Measurements from ENCODE around the gene DDX4.

DDX4 gene

DNA sequence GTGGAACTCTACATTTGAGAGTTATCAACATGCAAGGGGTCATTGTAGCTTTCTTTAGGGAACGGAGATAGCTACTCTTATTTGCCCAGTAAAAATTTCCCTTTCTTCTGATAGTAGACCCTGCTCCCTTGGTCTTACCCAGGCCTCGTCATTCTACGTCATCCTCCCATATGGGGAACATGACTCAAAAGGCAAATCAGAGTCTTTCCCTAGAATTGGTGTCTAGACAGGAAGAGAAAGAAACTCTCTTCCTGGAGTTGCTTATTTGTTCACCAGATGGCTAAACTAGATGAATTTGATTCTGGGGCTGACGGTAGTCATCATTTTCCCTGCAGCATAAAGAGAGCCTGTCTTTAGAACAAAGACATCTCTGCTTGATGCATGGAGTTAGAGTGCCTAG is 13.6 kb upstream of the DDX4 start:
- Histone ChIP-seq H3K27me3 (ENCODE audit: insufficient read depth, insufficient read length) (no peaks in the 10 kb centered on the region), H3K4me1 (ENCODE audit: insufficient read depth, insufficient read length) (no peaks in the 10 kb centered on the region), H3K4me3 (ENCODE audit: insufficient read length, low read depth) (no peak overlapping the region), H3K9me3 (ENCODE audit: insufficient read depth, low read length) (no peaks in the 10 kb centered on the region), H3K9ac (ENCODE audit: insufficient read length, low read depth) (no peak overlapping the region), H3K36me3 (ENCODE audit: insufficient read depth, insufficient read length, low read length) (no peaks in the 10 kb centered on the region)
- DNase-seq (ENCODE audit: low read depth, low spot score), result no peak
- no peak for TF ChIP-seq SUZ12 (IDR thresholded peaks at IDR 0.05; ENCODE audit: extremely low read depth, insufficient read depth, insufficient read length)
- no peak for TF ChIP-seq YY1 (IDR thresholded peaks at IDR 0.05; ENCODE audit: insufficient read depth, insufficient read length)
- no peak for TF ChIP-seq ZNF274 (IDR thresholded peaks at IDR 0.05; ENCODE audit: low read depth, low read length)

DNA sequence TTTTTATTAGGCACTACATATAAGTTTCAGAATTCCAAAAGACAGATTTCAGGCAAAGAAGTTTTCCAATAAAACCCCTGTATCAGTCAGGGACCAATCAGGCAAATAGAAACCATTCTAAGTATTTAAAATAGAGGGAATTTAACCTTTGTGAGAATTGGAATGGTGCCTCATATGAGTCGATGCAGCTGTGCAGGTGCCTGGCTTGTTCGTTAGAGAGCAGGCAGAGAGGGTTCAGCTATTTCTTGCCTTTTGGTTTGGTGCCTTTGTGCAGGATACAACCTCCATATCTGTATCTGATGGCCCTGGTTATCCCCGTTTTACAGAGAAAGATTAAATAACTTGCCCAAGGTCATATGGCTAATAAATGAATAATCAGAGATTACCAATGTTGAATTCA is 6.0 kb upstream of the DDX4 start:
- TF ChIP-seq ZNF274 (IDR thresholded peaks at IDR 0.05; ENCODE audit: low read depth, low read length), result no peak
- TF ChIP-seq YY1 (IDR thresholded peaks at IDR 0.05; ENCODE audit: insufficient read depth, insufficient read length), result no peak
- TF ChIP-seq SUZ12 (IDR thresholded peaks at IDR 0.05; ENCODE audit: extremely low read depth, insufficient read depth, insufficient read length), result no peak
- Histone ChIP-seq H3K4me3 (ENCODE audit: insufficient read length, low read depth) (no peak overlapping the region), H3K27me3 (ENCODE audit: insufficient read depth, insufficient read length) (no peaks in the 10 kb centered on the region), H3K9me3 (ENCODE audit: insufficient read depth, low read length) (no peaks in the 10 kb centered on the region), H3K36me3 (ENCODE audit: insufficient read depth, insufficient read length, low read length) (no peaks in the 10 kb centered on the region), H3K9ac (ENCODE audit: insufficient read length, low read depth) (no peak overlapping the region), H3K4me1 (ENCODE audit: insufficient read depth, insufficient read length) (no peaks in the 10 kb centered on the region)
- DNase-seq (ENCODE audit: low read depth, low spot score), result no peak

DNA sequence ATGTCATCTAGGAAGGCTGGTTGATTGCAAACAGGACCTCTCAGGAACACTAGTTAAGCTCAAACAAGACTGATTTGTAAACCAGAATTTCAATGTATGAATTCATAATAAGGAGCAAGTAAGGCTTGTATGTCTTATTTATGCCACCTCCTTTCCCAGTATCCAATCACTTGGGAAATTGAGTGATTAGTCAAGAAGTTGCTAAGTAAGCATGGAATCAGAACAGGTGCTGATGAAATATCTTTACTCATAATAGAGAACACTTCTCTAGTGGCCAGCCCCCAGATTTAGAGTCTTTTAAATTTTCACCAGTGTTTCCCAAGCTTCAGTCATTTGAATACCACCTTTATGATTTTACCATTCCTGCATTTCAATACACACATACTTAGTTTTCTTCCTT is 5.3 kb upstream of the DDX4 start:
- no peaks in the 10 kb centered on the region for H3K36me3 ChIP-seq (ENCODE audit: insufficient read depth, insufficient read length, low read length)
- TF ChIP-seq SUZ12 (IDR thresholded peaks at IDR 0.05; ENCODE audit: extremely low read depth, insufficient read depth, insufficient read length) (no peak), YY1 (IDR thresholded peaks at IDR 0.05; ENCODE audit: insufficient read depth, insufficient read length) (no peak), ZNF274 (IDR thresholded peaks at IDR 0.05; ENCODE audit: low read depth, low read length) (no peak)
- H3K9me3 ChIP-seq (ENCODE audit: insufficient read depth, low read length), result no peaks in the 10 kb centered on the region
- no peak overlapping the region for H3K4me3 ChIP-seq (ENCODE audit: insufficient read length, low read depth)
- no peaks in the 10 kb centered on the region for H3K4me1 ChIP-seq (ENCODE audit: insufficient read depth, insufficient read length)
- DNase-seq (ENCODE audit: low read depth, low spot score), result no peak
- no peaks in the 10 kb centered on the region for H3K27me3 ChIP-seq (ENCODE audit: insufficient read depth, insufficient read length)
- no peak overlapping the region for H3K9ac ChIP-seq (ENCODE audit: insufficient read length, low read depth)

DNA sequence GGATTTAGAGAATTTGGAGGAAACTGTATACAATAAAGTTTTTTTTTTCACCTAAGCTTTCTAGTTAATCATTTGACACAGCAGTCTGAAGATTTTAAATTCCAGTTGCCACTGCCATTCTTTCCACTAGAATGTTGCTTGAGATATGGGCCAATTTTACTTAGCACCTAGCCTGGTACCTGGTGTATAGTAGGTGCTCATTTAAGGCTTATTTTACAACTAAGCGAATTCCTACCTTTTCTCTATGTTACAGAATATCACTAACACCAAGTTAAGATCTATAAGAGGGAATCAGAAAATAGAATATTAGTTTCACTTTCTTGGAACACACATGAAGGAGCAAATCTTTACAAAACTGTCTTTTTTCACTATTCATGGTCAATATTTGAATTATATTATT is 3.2 kb upstream of the DDX4 start:
- Histone ChIP-seq H3K4me3 (ENCODE audit: insufficient read length, low read depth) (no peak overlapping the region), H3K9me3 (ENCODE audit: insufficient read depth, low read length) (no peaks in the 10 kb centered on the region), H3K36me3 (ENCODE audit: insufficient read depth, insufficient read length, low read length) (no peaks in the 10 kb centered on the region), H3K4me1 (ENCODE audit: insufficient read depth, insufficient read length) (no peaks in the 10 kb centered on the region), H3K27me3 (ENCODE audit: insufficient read depth, insufficient read length) (no peaks in the 10 kb centered on the region), H3K9ac (ENCODE audit: insufficient read length, low read depth) (no peak overlapping the region)
- no peak for DNase-seq (ENCODE audit: low read depth, low spot score)
- TF ChIP-seq SUZ12 (IDR thresholded peaks at IDR 0.05; ENCODE audit: extremely low read depth, insufficient read depth, insufficient read length) (no peak), ZNF274 (IDR thresholded peaks at IDR 0.05; ENCODE audit: low read depth, low read length) (no peak), YY1 (IDR thresholded peaks at IDR 0.05; ENCODE audit: insufficient read depth, insufficient read length) (no peak)

DNA sequence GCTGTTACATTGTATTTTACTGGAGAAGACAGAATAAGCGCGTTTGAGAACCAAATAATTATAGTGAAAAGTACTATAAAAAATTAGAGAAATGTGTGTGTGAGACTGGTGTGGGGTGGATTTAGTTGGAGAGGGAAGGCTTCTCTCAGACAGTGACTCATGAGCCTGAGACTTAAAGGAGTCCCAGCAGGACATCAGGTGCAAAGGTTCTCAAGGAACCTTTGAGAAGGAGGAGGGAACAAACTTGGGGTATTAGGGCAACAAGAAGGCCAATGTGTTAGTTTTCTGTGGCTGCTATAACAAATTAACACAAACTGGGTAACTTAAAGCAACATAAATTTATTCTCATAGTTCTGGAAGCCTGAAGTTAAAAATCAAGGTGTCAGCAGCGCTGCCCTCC is 4.9 kb downstream of the DDX4 start:
- no peak for TF ChIP-seq YY1 (IDR thresholded peaks at IDR 0.05; ENCODE audit: insufficient read depth, insufficient read length)
- no peak for TF ChIP-seq SUZ12 (IDR thresholded peaks at IDR 0.05; ENCODE audit: extremely low read depth, insufficient read depth, insufficient read length)
- no peak for DNase-seq (ENCODE audit: low read depth, low spot score)
- Histone ChIP-seq H3K27me3 (ENCODE audit: insufficient read depth, insufficient read length) (no peaks in the 10 kb centered on the region), H3K4me3 (ENCODE audit: insufficient read length, low read depth) (no peak overlapping the region), H3K9me3 (ENCODE audit: insufficient read depth, low read length) (no peaks in the 10 kb centered on the region), H3K9ac (ENCODE audit: insufficient read length, low read depth) (no peak overlapping the region), H3K4me1 (ENCODE audit: insufficient read depth, insufficient read length) (no peaks in the 10 kb centered on the region), H3K36me3 (ENCODE audit: insufficient read depth, insufficient read length, low read length) (no peaks in the 10 kb centered on the region)

DNA sequence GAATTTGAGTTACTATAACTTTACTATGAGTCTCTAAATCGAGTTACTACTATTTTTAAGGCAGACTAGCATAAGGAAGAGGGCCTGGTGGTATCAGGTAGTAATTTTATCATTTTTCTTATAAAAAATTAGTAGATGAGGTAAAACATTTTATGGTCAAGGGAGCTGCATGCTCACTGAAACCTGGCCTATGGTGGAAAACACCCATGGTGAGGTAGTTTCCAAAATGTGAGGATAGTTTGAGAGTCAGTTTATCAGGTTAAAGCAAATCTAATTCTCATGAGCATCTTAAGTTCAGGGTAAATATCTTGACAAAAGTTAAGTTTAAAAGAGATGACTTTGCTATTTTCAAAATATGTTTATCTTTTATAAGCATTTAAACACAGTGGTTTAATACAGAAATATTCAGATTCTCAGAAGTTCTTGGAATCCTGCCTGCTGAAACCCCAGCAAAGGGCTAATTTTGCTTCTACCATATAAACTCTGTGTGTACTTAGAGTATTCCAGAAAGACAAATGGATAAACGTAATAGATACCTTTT is 10.0 kb downstream of the DDX4 start:
- H3K9me3 ChIP-seq (ENCODE audit: insufficient read depth, low read length), result no peaks in the 10 kb centered on the region
- H3K4me3 ChIP-seq (ENCODE audit: insufficient read length, low read depth), result no peak overlapping the region
- H3K36me3 ChIP-seq (ENCODE audit: insufficient read depth, insufficient read length, low read length), result no peaks in the 10 kb centered on the region
- no peak for DNase-seq (ENCODE audit: low read depth, low spot score)
- TF ChIP-seq ZNF274 (IDR thresholded peaks at IDR 0.05; ENCODE audit: low read depth, low read length), result no peak
- TF ChIP-seq YY1 (IDR thresholded peaks at IDR 0.05; ENCODE audit: insufficient read depth, insufficient read length), result no peak
- no peak for TF ChIP-seq SUZ12 (IDR thresholded peaks at IDR 0.05; ENCODE audit: extremely low read depth, insufficient read depth, insufficient read length)
- H3K27me3 ChIP-seq (ENCODE audit: insufficient read depth, insufficient read length), result no peaks in the 10 kb centered on the region
- H3K9ac ChIP-seq (ENCODE audit: insufficient read length, low read depth), result no peak overlapping the region
- H3K4me1 ChIP-seq (ENCODE audit: insufficient read depth, insufficient read length), result no peaks in the 10 kb centered on the region

DNA sequence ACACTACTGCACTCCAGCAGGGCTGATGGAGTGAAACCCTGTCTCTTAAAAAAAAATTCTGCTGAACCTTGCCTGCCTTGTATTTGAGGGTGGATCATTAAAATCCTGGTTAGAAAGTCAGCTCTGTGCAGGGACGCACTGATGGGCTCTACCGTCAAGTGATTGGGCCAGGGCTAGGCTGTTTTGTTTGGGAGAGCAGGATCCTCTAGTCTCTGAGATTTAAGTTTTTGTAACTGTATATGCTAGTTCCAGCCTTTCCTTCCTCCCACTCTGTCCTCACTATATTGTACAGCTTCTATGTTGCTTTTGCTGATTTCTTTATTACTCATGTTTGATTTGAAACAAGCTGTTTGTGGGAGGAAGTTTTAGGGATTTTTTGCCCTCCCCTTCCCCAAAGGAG is 11.5 kb downstream of the DDX4 start:
- Histone ChIP-seq H3K27me3 (ENCODE audit: insufficient read depth, insufficient read length) (no peaks in the 10 kb centered on the region), H3K9me3 (ENCODE audit: insufficient read depth, low read length) (no peaks in the 10 kb centered on the region), H3K9ac (ENCODE audit: insufficient read length, low read depth) (no peak overlapping the region), H3K36me3 (ENCODE audit: insufficient read depth, insufficient read length, low read length) (no peaks in the 10 kb centered on the region), H3K4me3 (ENCODE audit: insufficient read length, low read depth) (no peak overlapping the region), H3K4me1 (ENCODE audit: insufficient read depth, insufficient read length) (no peaks in the 10 kb centered on the region)
- no peak for DNase-seq (ENCODE audit: low read depth, low spot score)
- TF ChIP-seq ZNF274 (IDR thresholded peaks at IDR 0.05; ENCODE audit: low read depth, low read length), result no peak

DNA sequence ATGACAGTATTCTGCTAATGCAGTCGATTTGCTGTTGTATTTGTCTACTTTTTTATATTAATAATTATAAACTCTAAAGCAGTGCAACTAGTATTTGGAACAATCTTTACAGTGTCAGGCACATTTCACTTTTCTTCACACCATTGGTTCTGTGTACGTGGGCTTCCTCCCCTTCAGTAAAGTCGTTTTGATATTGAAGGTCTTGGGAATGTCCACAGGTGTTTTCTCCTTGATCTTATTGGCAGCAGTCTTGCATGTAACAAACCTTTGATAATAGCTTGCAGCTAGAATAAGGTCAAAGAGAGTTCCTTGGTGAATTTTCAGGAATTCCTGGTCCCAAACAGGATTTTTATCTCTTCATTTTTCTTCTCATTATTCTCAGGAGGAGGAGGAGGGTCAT is 12.2 kb downstream of the DDX4 start:
- H3K4me3 ChIP-seq (ENCODE audit: insufficient read length, low read depth), result no peak overlapping the region
- TF ChIP-seq ZNF274 (IDR thresholded peaks at IDR 0.05; ENCODE audit: low read depth, low read length) (no peak), SUZ12 (IDR thresholded peaks at IDR 0.05; ENCODE audit: extremely low read depth, insufficient read depth, insufficient read length) (no peak), YY1 (IDR thresholded peaks at IDR 0.05; ENCODE audit: insufficient read depth, insufficient read length) (no peak)
- no peaks in the 10 kb centered on the region for H3K9me3 ChIP-seq (ENCODE audit: insufficient read depth, low read length)
- H3K9ac ChIP-seq (ENCODE audit: insufficient read length, low read depth), result no peak overlapping the region
- DNase-seq (ENCODE audit: low read depth, low spot score), result no peak
- no peaks in the 10 kb centered on the region for H3K4me1 ChIP-seq (ENCODE audit: insufficient read depth, insufficient read length)
- H3K36me3 ChIP-seq (ENCODE audit: insufficient read depth, insufficient read length, low read length), result no peaks in the 10 kb centered on the region
- no peaks in the 10 kb centered on the region for H3K27me3 ChIP-seq (ENCODE audit: insufficient read depth, insufficient read length)

All from NT2/D1 (cell line).